AG04450 (cell line): Measurements from ENCODE around the gene ITPRIPL2. TPM values are rescaled to one million over a fixed set of nuclear protein-coding genes. Genes with fewer than 3 reads are reported as not detected.

Experiments
- CTCF ChIA-PET: fragments of 300-600, 350-600 bp; formaldehyde crosslinking; extraction: SDS; loops from one replicate; lab custom pipeline; 2022; ENCODE audit warnings: antibody characterized with exemption, inconsistent platforms; lab: Charles Lee
- POLR2A ChIA-PET: fragments of 350-600 bp; formaldehyde crosslinking; extraction: SDS; loops from one replicate; lab custom pipeline; 2021; ENCODE audit warnings: antibody characterized with exemption, inconsistent platforms; lab: Yijun Ruan, JAX
- DNase-seq: peaks from one replicate; pipeline ENCODE4 v3.0.0-alpha.2; 2011; ENCODE audit warnings: low read depth, low spot score
- H3K27ac ChIP-seq: one replicate; pipeline ENCODE4 v1.5.1; 2012; ENCODE audit warnings: low read depth, low read length, control low read depth
- H3K27me3 ChIP-seq: one replicate; pipeline ENCODE4 v1.6.0; 2012; ENCODE audit warnings: low read length; ENCODE audit not compliant: control insufficient read depth, insufficient read depth
- H3K4me3 ChIP-seq: 2 replicates; pipeline ENCODE4 v1.5.1; 2011; ENCODE audit warnings: mild to moderate bottlenecking, low read depth, low read length, control low read depth
- H3K9me3 ChIP-seq: 2 replicates; pipeline ENCODE4 v1.5.1; 2012; ENCODE audit warnings: low read length; ENCODE audit not compliant: control insufficient read depth, insufficient read depth
- polyA plus RNA-seq: library from polyadenylated mRNA; depleted of rRNA; stranded (reverse); fragments of >200 nt; gene quantifications from 2 replicates; pipeline ENCODE4 v1.2.3, GENCODE V29; 2011
- TF ChIP-seq, protein P1 (sequence below): IDR thresholded peaks from 2 replicates; pipeline ENCODE4 v1.5.1; 2011; ENCODE audit warnings: low read depth, low read length, control low read depth, inconsistent platforms

ITPRIPL2 gene
- polyA plus RNA-seq, 1 experiment = 16.3 TPM

DNA sequence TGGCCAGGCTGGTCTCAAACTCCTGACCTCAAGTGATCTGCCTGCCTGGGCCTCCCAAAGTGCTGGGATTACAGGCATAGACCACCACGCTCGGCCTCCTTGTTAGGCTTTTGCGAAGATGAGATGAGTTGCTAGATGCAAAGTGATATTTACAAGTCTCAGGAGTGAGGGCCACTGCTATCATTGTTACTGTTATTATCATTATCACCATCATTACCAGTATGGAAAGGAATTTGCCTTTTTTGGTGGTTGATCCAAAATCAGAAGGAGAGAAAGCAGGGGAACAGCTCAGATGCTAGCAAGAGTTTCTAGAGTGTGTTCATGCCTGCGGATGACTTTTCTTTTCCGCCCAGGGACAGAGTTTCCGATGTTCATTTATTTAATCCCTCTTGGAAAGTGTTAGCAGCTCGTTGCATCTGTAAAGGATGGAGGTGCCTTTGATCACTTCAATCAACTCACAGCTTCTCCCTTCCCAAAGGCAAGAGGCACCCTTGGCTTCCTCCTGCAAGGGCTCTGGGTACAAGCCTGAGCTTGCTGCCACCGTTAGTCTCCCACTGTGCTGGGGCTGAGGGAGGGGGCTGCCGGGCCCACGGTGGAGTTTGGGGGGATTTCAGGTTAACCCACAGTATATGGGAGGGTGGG lies 21.6 kb downstream of the ITPRIPL2 start:
- no peak for DNase-seq
- H3K27me3 ChIP-seq = no peaks in the 10 kb centered on the region
- TF ChIP-seq, protein P1, sequence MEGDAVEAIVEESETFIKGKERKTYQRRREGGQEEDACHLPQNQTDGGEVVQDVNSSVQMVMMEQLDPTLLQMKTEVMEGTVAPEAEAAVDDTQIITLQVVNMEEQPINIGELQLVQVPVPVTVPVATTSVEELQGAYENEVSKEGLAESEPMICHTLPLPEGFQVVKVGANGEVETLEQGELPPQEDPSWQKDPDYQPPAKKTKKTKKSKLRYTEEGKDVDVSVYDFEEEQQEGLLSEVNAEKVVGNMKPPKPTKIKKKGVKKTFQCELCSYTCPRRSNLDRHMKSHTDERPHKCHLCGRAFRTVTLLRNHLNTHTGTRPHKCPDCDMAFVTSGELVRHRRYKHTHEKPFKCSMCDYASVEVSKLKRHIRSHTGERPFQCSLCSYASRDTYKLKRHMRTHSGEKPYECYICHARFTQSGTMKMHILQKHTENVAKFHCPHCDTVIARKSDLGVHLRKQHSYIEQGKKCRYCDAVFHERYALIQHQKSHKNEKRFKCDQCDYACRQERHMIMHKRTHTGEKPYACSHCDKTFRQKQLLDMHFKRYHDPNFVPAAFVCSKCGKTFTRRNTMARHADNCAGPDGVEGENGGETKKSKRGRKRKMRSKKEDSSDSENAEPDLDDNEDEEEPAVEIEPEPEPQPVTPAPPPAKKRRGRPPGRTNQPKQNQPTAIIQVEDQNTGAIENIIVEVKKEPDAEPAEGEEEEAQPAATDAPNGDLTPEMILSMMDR = no peak
- CTCF ChIA-PET = no interaction called here
- no peak overlapping the region for H3K4me3 ChIP-seq
- POLR2A ChIA-PET = no interaction called here
- no peak overlapping the region for H3K27ac ChIP-seq
- H3K9me3 ChIP-seq = no peaks in the 10 kb centered on the region

DNA sequence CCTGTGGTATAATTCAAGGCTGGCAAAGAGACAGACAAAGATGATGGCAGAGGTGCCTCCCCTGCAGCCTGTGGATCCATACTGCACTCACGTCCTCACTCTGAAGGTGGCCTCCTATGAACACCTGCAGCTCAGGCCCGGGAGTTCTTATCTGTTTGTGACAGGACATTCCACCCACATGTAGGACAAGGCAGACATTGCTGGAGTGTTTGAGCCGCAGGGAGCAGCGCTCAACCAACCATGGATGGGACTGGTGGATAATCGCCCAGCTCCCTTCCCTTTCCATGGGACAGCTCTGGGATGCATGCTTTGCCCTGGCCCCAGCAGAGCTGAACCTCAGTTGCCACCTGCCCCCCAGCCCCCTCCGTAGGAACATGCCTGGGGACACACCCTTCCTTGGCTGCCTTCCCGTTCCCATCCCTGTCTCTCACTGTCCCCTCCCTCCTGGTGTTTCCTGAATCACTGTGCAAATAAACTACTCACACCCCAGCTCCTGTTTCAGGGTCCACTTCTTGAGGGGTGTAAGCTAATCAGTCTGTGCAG lies 22.2 kb downstream of the ITPRIPL2 start:
- TF ChIP-seq, protein P1 = no peak
- CTCF ChIA-PET = no interaction called here
- Histone ChIP-seq H3K27ac (no peak overlapping the region), H3K9me3 (no peaks in the 10 kb centered on the region), H3K4me3 (no peak overlapping the region), H3K27me3 (no peaks in the 10 kb centered on the region)
- POLR2A ChIA-PET = interaction anchor here (0.7 kb wide), 1 partner anchor 24 kb away, joined by 3 read pairs; no protein-coding TSS in a partner anchor
- DNase-seq = no peak

DNA sequence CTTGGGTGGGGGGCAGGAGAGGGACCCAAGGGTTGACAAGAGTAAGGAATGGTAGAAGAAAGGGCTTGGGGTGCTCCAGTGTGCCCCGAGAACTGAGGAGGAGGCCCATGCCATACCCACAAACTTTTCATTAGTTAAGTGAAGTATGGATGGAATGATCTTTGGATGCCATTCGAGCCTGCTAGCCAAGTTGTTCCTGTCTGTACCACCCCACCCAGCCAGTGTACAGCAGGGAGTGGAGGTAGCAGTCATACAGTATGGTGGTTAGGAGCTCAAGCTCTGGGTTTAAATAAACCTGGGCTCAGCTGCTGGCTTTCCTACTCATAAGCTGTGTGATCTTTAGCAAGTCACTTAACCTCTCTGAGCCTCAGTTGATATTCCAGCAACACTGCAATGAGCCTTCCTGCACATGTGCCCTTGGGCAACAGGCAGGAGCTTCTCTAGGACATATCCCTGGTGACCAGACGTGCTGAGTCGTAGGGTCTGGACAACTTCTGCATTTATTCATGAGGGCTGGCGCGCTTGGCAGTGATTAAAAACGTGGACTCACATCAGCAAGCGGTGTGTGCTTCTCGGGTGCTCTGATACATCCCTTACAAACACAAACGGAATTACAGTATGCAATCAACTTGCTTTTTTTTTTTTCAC lies 22.9 kb downstream of the ITPRIPL2 start:
- Histone ChIP-seq H3K9me3 (no peaks in the 10 kb centered on the region), H3K27ac (no peak overlapping the region), H3K4me3 (no peak overlapping the region), H3K27me3 (no peaks in the 10 kb centered on the region)
- DNase-seq = no peak
- TF ChIP-seq, protein P1 = no peak
- CTCF ChIA-PET = interaction anchor here (0.8 to 2.6 kb wide), 2 partner anchors 18 to 366 kb away, joined by 3 to 10 read pairs; no protein-coding TSS in a partner anchor
- POLR2A ChIA-PET = interaction anchor here (0.7 kb wide), 2 partner anchors 17 to 24 kb away, joined by 3 to 4 read pairs; no protein-coding TSS in a partner anchor

DNA sequence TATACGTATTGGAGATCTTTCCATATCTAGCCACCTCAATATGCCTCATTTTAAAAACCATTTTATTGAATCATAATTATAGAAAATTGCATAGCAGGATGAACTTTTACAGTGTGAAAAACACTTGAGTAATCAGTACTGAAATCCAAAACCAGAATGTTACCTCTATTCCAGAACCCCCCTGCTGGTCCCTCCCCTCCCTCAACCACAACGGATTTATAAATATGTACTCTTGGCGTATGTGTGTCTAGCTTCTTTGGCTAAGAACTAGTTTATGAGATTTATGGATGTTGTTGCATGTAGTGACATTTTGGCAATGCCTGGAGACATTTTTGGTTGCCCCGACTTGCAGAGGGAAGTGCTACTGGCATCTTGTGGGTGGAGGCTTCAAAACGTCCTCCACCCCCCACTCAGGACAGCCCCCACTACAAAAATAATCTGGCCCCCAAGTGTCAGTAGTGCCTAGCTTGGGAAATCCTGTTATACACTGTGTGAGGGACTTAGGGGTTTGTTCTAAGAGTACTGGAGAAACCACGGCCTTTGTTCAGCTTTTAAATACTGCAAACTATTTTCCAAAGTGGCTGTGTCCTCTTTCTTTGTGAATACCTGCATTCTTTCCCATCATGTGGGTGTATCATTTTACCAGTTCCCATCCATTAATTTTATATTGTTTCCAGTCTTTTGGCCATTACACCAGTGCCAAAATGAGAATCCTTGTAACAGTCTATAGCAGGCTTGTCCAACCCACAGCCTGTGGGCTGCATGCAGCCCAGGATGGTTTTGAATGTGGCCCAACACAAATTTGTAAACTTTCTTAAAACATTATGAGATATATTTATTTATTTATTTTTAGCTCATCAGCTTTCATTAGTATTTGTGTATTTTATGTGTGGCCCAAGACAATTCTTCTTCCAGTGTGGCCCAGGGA lies 23.7 kb downstream of the ITPRIPL2 start:
- DNase-seq = no peak
- CTCF ChIA-PET = interaction anchor here (0.6 to 2.8 kb wide), 5 partner anchors 18 to 365 kb away, joined by 3 to 10 read pairs (median 6); no protein-coding TSS in a partner anchor
- POLR2A ChIA-PET = interaction anchor here (0.7 kb wide), 1 partner anchor 18 kb away, joined by 4 read pairs; no protein-coding TSS in a partner anchor

More for the DNA sequence above, 23.7 kb downstream of the ITPRIPL2 start:
- Histone ChIP-seq H3K4me3 (no peak overlapping the region), H3K27me3 (no peaks in the 10 kb centered on the region), H3K9me3 (no peaks in the 10 kb centered on the region), H3K27ac (peak overlapping the region; percentile 48)
- TF ChIP-seq, protein P1 = no peak
